ENCODE data around the gene NUDT12.

DNA sequence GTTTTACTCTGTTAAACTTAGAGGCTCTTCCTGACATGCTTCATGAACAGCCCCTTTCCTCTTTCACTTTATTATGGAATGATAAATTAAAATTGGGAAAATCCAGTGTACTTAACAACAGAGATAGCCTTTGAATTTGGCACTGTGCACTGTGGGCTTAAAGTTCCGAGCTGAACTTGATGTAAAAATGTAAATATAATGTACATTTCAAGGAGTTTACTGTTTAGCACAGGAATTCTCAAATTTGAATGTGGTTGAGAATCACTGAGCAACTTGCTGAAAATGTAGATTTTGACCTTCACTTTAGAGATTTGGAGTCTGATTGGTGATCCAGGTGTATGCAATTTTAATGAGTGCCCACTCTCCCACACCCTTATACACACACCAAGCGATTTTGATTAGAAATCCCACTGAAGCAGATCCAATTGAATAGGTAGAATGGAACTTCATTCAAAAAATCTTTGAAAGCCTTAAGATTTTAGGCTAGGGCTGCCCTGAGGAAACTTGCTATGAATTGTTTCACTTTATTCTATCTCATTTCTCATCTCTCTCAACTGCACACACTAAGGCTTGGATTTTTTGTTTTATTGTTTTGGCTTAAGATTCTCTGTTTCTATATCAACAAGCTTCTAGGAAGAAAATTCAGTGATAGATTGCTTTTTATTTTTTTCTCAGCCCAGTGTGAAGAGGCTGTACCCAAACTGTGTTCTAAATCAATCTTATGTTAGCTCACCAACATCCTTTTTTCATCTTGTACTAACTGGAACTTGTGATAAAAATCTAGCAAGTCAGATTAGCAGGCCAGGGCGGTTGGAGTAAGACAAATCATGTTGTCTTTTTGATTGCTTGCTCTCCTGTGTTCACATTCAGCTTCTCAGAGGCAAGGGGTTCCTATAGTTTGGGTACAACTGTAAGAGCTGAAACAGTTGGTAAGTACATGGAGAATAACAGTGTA is 22.9 kb downstream of the NUDT12 start:
- TF ChIP-seq REPIN1 (tag by site-specific recombination; IDR thresholded peaks at IDR 0.05; ENCODE audit: low read depth) (no peak), ZNF140 (tag by site-specific recombination; IDR thresholded peaks at IDR 0.05) (no peak), KLF9 (tag by site-specific recombination; IDR thresholded peaks at IDR 0.05; ENCODE audit: low read depth) (no peak), ZNF548 (tag by site-specific recombination; IDR thresholded peaks at IDR 0.05) (no peak), YY1 (tag by site-specific recombination; IDR thresholded peaks at IDR 0.05) (no peak), ZNF747 (tag by site-specific recombination; IDR thresholded peaks at IDR 0.05) (no peak), ZNF350 (tag by site-specific recombination; IDR thresholded peaks at IDR 0.05) (no peak), ZNF114 (tag by site-specific recombination; IDR thresholded peaks at IDR 0.05) (no peak)
- TF ChIP-seq, protein P1, sequence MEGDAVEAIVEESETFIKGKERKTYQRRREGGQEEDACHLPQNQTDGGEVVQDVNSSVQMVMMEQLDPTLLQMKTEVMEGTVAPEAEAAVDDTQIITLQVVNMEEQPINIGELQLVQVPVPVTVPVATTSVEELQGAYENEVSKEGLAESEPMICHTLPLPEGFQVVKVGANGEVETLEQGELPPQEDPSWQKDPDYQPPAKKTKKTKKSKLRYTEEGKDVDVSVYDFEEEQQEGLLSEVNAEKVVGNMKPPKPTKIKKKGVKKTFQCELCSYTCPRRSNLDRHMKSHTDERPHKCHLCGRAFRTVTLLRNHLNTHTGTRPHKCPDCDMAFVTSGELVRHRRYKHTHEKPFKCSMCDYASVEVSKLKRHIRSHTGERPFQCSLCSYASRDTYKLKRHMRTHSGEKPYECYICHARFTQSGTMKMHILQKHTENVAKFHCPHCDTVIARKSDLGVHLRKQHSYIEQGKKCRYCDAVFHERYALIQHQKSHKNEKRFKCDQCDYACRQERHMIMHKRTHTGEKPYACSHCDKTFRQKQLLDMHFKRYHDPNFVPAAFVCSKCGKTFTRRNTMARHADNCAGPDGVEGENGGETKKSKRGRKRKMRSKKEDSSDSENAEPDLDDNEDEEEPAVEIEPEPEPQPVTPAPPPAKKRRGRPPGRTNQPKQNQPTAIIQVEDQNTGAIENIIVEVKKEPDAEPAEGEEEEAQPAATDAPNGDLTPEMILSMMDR (tag by site-specific recombination; IDR thresholded peaks at IDR 0.05) = no peak
- TF ChIP-seq, protein P2, sequence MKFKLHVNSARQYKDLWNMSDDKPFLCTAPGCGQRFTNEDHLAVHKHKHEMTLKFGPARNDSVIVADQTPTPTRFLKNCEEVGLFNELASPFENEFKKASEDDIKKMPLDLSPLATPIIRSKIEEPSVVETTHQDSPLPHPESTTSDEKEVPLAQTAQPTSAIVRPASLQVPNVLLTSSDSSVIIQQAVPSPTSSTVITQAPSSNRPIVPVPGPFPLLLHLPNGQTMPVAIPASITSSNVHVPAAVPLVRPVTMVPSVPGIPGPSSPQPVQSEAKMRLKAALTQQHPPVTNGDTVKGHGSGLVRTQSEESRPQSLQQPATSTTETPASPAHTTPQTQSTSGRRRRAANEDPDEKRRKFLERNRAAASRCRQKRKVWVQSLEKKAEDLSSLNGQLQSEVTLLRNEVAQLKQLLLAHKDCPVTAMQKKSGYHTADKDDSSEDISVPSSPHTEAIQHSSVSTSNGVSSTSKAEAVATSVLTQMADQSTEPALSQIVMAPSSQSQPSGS (tag by site-specific recombination; IDR thresholded peaks at IDR 0.05; ENCODE audit: low read depth) = no peak
